Tibial nerve (tissue), 4 donors: ENCODE measurements around the gene GAL.

Experiments
- CTCF ChIP-seq, 5 experiments: fragments of 200-600 bp in 3 of 5; fragments of 450-650 bp in 2 of 5; sonication (generic) in 3 of 5; IDR thresholded peaks; one replicate each; pipeline ENCODE4 v1.5.1; 2016 to 2019; ENCODE audit warnings: antibody characterized with exemption in 5 of 5, mild to moderate bottlenecking in 3 of 5, moderate library complexity in 2 of 5
- EP300 ChIP-seq, 2 donors: sonication (generic); formaldehyde crosslinking; IDR thresholded peaks; one replicate each; pipeline ENCODE4 v1.6.1; 2017; ENCODE audit warnings: antibody characterized with exemption in 2 of 2, mild to moderate bottlenecking in 1 of 2
- POLR2A ChIP-seq, 2 donors: fragments of 450-650 bp; IDR thresholded peaks; one replicate each; pipeline ENCODE4 v1.6.1; 2017; ENCODE audit warnings: antibody characterized with exemption in 2 of 2, mild to moderate bottlenecking in 2 of 2, moderate library complexity in 2 of 2

DNA sequence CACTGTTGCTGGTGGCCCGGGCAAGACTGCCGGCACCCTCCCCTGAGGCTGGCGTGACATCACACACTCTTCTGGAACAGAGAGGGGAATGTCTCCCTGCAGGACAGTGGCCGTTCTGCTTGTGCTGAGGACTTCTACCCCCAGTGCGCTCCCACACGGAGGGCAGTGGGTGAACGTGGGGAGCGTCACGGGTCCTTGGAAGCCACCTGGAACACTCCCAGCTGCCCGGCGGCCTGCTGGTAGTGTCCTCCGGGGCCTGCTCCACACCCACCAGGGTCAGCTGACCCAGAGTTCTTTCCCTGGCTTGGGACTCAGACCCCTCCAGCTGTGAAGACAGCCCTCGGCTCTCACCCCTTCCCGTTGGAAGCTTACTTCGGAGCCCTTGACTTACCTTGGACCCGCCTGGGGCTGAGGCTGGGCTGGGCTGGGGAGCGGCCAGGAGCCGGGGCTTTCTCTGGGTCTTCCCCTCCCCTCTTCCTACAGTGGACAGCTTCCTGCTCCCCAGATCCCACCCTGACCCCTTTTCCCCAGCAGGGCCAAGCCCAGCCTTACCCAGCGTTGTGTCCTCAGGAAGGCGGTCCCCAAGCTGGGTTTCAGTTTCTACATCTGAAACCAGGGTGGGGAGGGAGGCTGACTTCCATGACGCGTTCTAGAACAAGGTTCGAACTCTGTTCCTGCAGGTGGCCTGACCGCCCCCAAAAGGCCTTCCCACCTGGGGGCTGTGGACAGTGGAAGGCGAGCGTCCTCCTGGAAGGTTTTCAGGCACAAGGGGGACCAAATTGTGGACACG, 14.8 kb upstream of the GAL start:
- no peak for TF ChIP-seq CTCF (IDR thresholded peaks at IDR 0.05)
- TF ChIP-seq POLR2A (IDR thresholded peaks at IDR 0.05), result no peak
- TF ChIP-seq EP300 (IDR thresholded peaks at IDR 0.05), result no peak
